ENCODE data around the gene TRAPPC3L. TPM values are rescaled to one million over a fixed set of nuclear protein-coding genes. Genes with fewer than 3 reads are reported as not detected.

Gene TRAPPC3L
- total and polyA plus RNA-seq, 9 of the 15 experiments (the other 6 are each of a cell fraction or from before 2014, with no cell fraction given): not detected

DNA sequence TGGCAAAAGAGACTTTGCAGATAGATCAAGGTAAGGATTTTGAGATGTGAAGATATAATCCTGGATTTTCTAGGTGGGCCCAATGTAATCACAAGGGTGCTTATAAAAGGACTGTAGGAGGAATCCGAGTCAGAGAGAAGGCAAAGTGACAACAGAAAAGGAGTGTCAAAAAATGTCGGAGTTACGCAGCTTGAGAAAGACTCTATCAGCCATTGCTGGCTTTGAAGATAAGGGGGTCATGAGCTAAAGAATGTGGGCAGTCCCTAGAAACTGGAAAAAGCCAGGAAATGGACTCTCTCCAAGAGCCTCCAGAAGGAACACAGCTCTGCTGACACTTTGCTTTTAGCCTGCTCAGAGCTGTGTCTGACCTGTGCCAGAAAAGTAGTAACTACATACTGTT lies 17.1 kb upstream of the TRAPPC3L start (continued):
- peak in 1 of 2 experiments; percentile 26; a peak in 1 of 4 replicates for TF ChIP-seq FOXK2 (conservative IDR thresholded peaks at IDR 0.05 in 1 of 2, IDR thresholded peaks at IDR 0.05 in 1 of 2; ENCODE audit: low read depth in 2 of 2)
- TF ChIP-seq ASH1L (IDR thresholded peaks at IDR 0.05; ENCODE audit: borderline replicate concordance, low read depth, partially characterized antibody): no peak
- no peak for TF ChIP-seq NFIX (CRISPR knock-in tag; IDR thresholded peaks at IDR 0.05; ENCODE audit: low read depth)
- TF ChIP-seq, protein P1, sequence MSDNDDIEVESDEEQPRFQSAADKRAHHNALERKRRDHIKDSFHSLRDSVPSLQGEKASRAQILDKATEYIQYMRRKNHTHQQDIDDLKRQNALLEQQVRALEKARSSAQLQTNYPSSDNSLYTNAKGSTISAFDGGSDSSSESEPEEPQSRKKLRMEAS (CRISPR knock-in tag; IDR thresholded peaks at IDR 0.05): no peak
- TF ChIP-seq, protein P2, sequence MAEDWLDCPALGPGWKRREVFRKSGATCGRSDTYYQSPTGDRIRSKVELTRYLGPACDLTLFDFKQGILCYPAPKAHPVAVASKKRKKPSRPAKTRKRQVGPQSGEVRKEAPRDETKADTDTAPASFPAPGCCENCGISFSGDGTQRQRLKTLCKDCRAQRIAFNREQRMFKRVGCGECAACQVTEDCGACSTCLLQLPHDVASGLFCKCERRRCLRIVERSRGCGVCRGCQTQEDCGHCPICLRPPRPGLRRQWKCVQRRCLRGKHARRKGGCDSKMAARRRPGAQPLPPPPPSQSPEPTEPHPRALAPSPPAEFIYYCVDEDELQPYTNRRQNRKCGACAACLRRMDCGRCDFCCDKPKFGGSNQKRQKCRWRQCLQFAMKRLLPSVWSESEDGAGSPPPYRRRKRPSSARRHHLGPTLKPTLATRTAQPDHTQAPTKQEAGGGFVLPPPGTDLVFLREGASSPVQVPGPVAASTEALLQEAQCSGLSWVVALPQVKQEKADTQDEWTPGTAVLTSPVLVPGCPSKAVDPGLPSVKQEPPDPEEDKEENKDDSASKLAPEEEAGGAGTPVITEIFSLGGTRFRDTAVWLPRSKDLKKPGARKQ (CRISPR knock-in tag; IDR thresholded peaks at IDR 0.05): no peak
- TF ChIP-seq TARDBP (IDR thresholded peaks at IDR 0.05): no peak
- no peak for TF ChIP-seq SREBF1 (IDR thresholded peaks at IDR 0.05; ENCODE audit: borderline replicate concordance, low read depth, low read length)
- TF ChIP-seq MXI1 (IDR thresholded peaks at IDR 0.05; ENCODE audit: low read depth, low read length): no peak
- no peak for TF ChIP-seq ZKSCAN8 (CRISPR knock-in tag; IDR thresholded peaks at IDR 0.05)
- TF ChIP-seq SMAD2 (IDR thresholded peaks at IDR 0.05; ENCODE audit: low read depth, low read length): no peak
- no peak for TF ChIP-seq ZNF146 (CRISPR knock-in tag; IDR thresholded peaks at IDR 0.05; ENCODE audit: unreplicated experiment)
- TF ChIP-seq ZNF3 (CRISPR knock-in tag; IDR thresholded peaks at IDR 0.05): no peak
- no peak for TF ChIP-seq ZNF384 (IDR thresholded peaks at IDR 0.05; ENCODE audit: low read depth, low read length)
- TF ChIP-seq GABPB1 (CRISPR knock-in tag; IDR thresholded peaks at IDR 0.05): no peak
- TF ChIP-seq ZFP1 (CRISPR knock-in tag; IDR thresholded peaks at IDR 0.05): no peak
- no peak for TF ChIP-seq EWSR1 (IDR thresholded peaks at IDR 0.05; ENCODE audit: borderline replicate concordance, low read depth, partially characterized antibody)
- TF ChIP-seq HDGF (IDR thresholded peaks at IDR 0.05): no peak
- TF ChIP-seq, protein P3, sequence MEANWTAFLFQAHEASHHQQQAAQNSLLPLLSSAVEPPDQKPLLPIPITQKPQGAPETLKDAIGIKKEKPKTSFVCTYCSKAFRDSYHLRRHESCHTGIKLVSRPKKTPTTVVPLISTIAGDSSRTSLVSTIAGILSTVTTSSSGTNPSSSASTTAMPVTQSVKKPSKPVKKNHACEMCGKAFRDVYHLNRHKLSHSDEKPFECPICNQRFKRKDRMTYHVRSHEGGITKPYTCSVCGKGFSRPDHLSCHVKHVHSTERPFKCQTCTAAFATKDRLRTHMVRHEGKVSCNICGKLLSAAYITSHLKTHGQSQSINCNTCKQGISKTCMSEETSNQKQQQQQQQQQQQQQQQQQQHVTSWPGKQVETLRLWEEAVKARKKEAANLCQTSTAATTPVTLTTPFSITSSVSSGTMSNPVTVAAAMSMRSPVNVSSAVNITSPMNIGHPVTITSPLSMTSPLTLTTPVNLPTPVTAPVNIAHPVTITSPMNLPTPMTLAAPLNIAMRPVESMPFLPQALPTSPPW (CRISPR knock-in tag; IDR thresholded peaks at IDR 0.05): peak; percentile 40; the same call in 1 of the 2 replicates
- TF ChIP-seq EHMT2 (IDR thresholded peaks at IDR 0.05): peak; percentile 70; the same call in 1 of the 2 replicates
- TF ChIP-seq, protein P4, sequence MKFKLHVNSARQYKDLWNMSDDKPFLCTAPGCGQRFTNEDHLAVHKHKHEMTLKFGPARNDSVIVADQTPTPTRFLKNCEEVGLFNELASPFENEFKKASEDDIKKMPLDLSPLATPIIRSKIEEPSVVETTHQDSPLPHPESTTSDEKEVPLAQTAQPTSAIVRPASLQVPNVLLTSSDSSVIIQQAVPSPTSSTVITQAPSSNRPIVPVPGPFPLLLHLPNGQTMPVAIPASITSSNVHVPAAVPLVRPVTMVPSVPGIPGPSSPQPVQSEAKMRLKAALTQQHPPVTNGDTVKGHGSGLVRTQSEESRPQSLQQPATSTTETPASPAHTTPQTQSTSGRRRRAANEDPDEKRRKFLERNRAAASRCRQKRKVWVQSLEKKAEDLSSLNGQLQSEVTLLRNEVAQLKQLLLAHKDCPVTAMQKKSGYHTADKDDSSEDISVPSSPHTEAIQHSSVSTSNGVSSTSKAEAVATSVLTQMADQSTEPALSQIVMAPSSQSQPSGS (CRISPR knock-in tag; IDR thresholded peaks at IDR 0.05): no peak
- TF ChIP-seq ETS2 (tag; IDR thresholded peaks at IDR 0.05; ENCODE audit: borderline replicate concordance, poor library complexity, severe bottlenecking): no peak
- TF ChIP-seq GTF2E2 (tag; IDR thresholded peaks at IDR 0.05): 0 out of 2 replicates have a peak, but pooled peaks have one; percentile 64
- TF ChIP-seq MTF1 (CRISPR knock-in tag; IDR thresholded peaks at IDR 0.05; ENCODE audit: borderline replicate concordance): no peak
- peak; percentile 39; the same call in 1 of the 2 replicates for TF ChIP-seq STAT5A (IDR thresholded peaks at IDR 0.05; ENCODE audit: borderline replicate concordance, low read length)
- no peak for TF ChIP-seq CEBPG (CRISPR knock-in tag; IDR thresholded peaks at IDR 0.05)
- no peak for TF ChIP-seq CEBPG (tag; conservative IDR thresholded peaks at IDR 0.05 in 1 of 2, IDR thresholded peaks at IDR 0.05 in 1 of 2)
- TF ChIP-seq RFX5 (IDR thresholded peaks at IDR 0.05; ENCODE audit: low read depth, low read length): no peak
